Peyer's patch (tissue), 4 donors: Measurements from ENCODE around the gene DIS3L2. TPM values are rescaled to one million over a fixed set of nuclear protein-coding genes. Genes with fewer than 3 reads are reported as not detected.
"Not testable (repeated sequence)": the region's sequence is repeated elsewhere in the genome, so short reads cannot be mapped to it uniquely, and the experiment has no call there.

Source experiments
- DNase-seq, 3 donors: peaks; one replicate each; pipeline ENCODE4 v3.0.0-alpha.2; 2017 to 2019
- H3K27ac ChIP-seq, 4 donors: fragments of 200-600 bp; sonication (generic); one replicate each; pipeline ENCODE4 v1.5.1; 2016 to 2019
- H3K27me3 ChIP-seq, 2 donors: fragments of 200-600 bp; sonication (generic); one replicate each; pipeline ENCODE4 v1.5.1; 2019
- H3K36me3 ChIP-seq, 3 donors: fragments of 200-600 bp; sonication (generic); one replicate each; pipeline ENCODE4 v1.5.1; 2016 to 2019
- H3K4me1 ChIP-seq, 4 donors: fragments of 200-600 bp; sonication (generic); one replicate each; pipeline ENCODE4 v1.5.1; 2016 to 2019
- H3K4me3 ChIP-seq, 4 donors: fragments of 200-600 bp; sonication (generic); 1 replicate in 3 of 4; 2 replicates in 1 of 4; pipeline ENCODE4 v1.5.1; 2016 to 2019; ENCODE audit warnings: mild to moderate bottlenecking in 1 of 4
- H3K9me3 ChIP-seq, 4 donors: fragments of 200-600 bp; sonication (generic); one replicate each; pipeline ENCODE4 v1.5.1; 2016 to 2019; ENCODE audit warnings: mild to moderate bottlenecking in 1 of 4
- CTCF ChIP-seq, 6 experiments: fragments of 450-650 bp in 4 of 6; fragments of 200-600 bp in 2 of 6; sonication (generic) in 1 of 6; IDR thresholded peaks; one replicate each; pipeline ENCODE4 v1.5.1; 2017 to 2019; ENCODE audit warnings: antibody characterized with exemption in 6 of 6, mild to moderate bottlenecking in 3 of 6, moderate library complexity in 1 of 6
- POLR2A ChIP-seq, 2 donors: fragments of 450-650 bp; IDR thresholded peaks; one replicate each; pipeline ENCODE4 v1.5.1; 2017; ENCODE audit warnings: antibody characterized with exemption in 2 of 2, mild to moderate bottlenecking in 2 of 2, moderate library complexity in 2 of 2
- total RNA-seq, 4 donors: library from RNA; depleted of rRNA; stranded (reverse); fragments of >200 nt; gene quantifications; one replicate each; pipeline ENCODE4 v1.1.0, GENCODE V29; 2016

DIS3L2 gene
- total RNA-seq, 4 donors from 2014 or later, result 26.4 to 147 (median 58.3) TPM

- no peaks in the 10 kb centered on the region for H3K27me3 ChIP-seq
- H3K36me3 ChIP-seq, result peaks cover 0 to 18% (median 0%) of the 10 kb centered on the region in 3 donors
- H3K4me3 ChIP-seq, result no peak overlapping the region
- TF ChIP-seq POLR2A (IDR thresholded peaks at IDR 0.05), result no peak
- no peak overlapping the region for H3K27ac ChIP-seq
- no peaks in the 10 kb centered on the region for H3K4me1 ChIP-seq
- H3K9me3 ChIP-seq, result no peaks in the 10 kb centered on the region
- no peak for DNase-seq
These were observed 67.8 kb downstream of the DIS3L2 start for GRCh38 chr2:232029346-232029745.

DNA sequence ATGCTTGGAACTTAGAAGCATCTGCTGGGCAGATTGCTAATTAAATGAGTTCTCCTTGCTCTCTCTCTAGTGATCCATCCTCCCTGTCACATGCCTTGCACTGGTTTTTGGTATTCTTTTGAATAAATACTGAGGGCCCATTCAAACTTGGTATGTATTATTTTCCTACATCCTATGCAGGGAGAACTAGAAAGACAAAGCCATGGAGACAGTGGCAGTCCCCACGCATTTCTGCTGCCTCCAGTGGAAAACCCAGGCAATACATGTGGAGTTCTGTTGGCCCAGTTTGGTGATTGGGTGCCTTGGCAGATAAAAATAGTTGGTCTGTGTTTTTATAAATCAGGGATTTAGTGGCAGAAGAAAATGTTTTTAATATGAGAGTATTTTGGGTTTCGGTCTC is 68.7 kb downstream of the DIS3L2 start:
- Histone ChIP-seq H3K9me3 (no peaks in the 10 kb centered on the region), H3K4me3 (no peak overlapping the region), H3K27me3 (no peaks in the 10 kb centered on the region), H3K4me1 (no peaks in the 10 kb centered on the region), H3K27ac (no peak overlapping the region), H3K36me3 (peaks cover 0 to 9% (median 0%) of the 10 kb centered on the region in 3 donors)
- no peak for DNase-seq
- TF ChIP-seq CTCF (IDR thresholded peaks at IDR 0.05) (peak in 2 of 6 experiments; percentile 7 to 29), POLR2A (IDR thresholded peaks at IDR 0.05) (no peak)

DNA sequence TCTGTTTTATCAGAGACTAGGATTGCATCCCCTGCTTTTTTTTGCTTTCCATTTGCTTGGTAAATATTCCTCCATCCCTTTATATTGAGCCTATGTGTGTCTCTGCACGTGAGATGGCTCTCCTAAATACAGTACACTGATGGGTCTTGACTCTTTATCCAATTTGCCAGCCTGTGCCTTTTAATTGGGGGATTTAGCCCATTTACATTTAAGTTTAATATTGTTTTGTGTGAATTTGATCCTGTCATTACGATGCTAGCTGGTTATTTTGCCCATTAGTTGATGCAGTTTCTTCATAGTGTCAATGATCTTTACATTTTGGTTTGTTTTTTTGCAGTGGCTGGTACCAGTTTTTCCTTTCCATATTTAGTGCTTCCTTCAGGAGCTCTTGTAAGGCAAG is 73.8 kb downstream of the DIS3L2 start:
- H3K4me3 ChIP-seq, H3K4me1 ChIP-seq, DNase-seq, H3K36me3 ChIP-seq, H3K27ac ChIP-seq, H3K9me3 ChIP-seq, H3K27me3 ChIP-seq: not testable (repeated sequence)

DNA sequence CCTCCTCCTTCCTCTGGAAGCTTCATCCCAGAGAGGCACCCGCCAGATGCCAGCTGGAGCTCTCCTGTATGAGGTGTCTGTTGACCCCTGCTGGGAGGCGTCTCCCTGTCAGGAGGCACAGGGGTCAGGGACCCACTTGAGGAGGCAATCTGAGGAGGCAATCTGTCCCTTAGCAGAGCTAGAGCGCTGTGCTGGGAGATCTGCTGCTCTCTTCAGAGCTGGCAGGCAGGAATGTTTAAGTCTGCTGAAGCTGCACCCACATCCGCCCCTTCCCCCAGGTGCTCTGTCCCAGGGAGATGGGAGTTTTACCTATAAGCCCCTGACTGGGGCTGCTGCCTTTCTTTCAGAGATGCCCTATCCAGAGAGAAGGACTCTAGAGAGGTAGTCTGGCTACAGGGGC is 75.4 kb downstream of the DIS3L2 start:
- not testable (repeated sequence) for H3K27me3 ChIP-seq, H3K9me3 ChIP-seq, H3K36me3 ChIP-seq, H3K4me3 ChIP-seq, H3K4me1 ChIP-seq, DNase-seq, H3K27ac ChIP-seq

GRCh38 chr2:232038251-232038880 is 76.9 kb downstream of the DIS3L2 start:
- Histone ChIP-seq H3K4me1 (no peaks in the 10 kb centered on the region), H3K36me3 (no peaks in the 10 kb centered on the region), H3K9me3 (no peaks in the 10 kb centered on the region), H3K27me3 (no peaks in the 10 kb centered on the region), H3K27ac (no peak overlapping the region), H3K4me3 (no peak overlapping the region)
- TF ChIP-seq CTCF (IDR thresholded peaks at IDR 0.05) (no peak), POLR2A (IDR thresholded peaks at IDR 0.05) (no peak)
- no peak for DNase-seq

DNA sequence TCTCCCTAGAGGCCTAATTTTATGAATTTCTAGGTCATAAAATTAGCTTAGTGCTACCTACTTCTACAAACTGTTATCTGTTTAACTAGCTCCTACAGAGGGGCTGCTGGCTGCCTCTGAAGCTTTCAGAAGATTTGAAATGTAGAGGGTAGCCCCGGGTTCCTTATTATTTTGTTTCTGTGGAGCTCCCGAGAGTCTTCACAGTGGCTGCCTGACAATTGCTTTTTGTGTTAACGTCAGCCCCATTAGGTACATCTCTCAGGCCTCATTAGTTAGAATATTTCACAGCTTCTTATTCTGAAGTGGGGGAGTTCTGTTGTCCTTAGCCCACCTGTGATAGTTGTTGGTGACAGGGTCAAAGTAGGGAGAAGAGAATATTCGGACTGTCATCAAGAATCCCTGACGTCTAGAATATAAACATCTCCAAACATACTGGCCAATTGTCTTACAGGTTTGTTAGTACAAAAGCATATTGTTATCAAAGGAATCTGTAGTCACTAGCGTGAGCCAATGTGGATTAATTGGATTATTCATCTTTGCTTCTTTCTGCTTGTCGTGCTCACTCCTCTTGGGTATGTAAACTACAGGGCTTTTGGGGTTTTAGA is 77.5 kb downstream of the DIS3L2 start:
- no peaks in the 10 kb centered on the region for H3K9me3 ChIP-seq
- no peaks in the 10 kb centered on the region for H3K36me3 ChIP-seq
- no peak overlapping the region for H3K27ac ChIP-seq
- no peak for DNase-seq
- TF ChIP-seq CTCF (IDR thresholded peaks at IDR 0.05), result no peak
- TF ChIP-seq POLR2A (IDR thresholded peaks at IDR 0.05), result no peak
- H3K4me3 ChIP-seq, result no peak overlapping the region
- no peaks in the 10 kb centered on the region for H3K27me3 ChIP-seq
- no peaks in the 10 kb centered on the region for H3K4me1 ChIP-seq

DNA sequence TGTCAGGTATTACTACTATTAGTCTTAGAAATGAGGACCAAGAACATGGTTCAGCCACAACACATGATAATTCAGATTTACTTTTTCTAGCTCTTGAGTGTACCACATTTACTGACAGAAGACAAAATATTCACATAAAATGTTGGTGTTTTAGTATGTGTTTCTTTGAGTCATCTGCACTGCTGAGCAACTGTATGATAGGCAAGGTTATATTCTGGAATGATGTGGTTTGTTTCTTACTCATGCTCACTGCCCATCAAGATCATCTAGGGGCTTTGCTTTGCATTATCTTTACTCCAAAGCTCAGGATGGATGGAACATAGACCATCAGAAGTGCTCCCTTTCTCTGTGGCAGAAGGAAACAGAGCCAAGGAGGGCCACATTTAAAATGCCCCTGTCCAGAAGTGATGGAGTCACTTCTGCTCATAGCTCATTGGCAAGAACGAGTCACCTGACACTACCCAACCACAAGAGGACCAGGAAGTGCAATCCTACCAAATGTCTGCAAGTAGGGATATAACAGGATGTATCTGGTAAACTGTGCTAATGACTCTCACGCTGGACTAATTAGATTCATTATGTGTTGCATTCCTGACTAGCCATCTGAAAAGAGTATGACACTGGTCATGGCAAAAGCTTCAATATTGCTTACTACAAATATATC is 81.5 kb downstream of the DIS3L2 start:
- H3K4me3 ChIP-seq, result no peak overlapping the region

More for the DNA sequence above, 81.5 kb downstream of the DIS3L2 start:
- Histone ChIP-seq H3K36me3 (no peaks in the 10 kb centered on the region), H3K27me3 (no peaks in the 10 kb centered on the region), H3K4me1 (no peaks in the 10 kb centered on the region), H3K27ac (no peak overlapping the region), H3K9me3 (no peaks in the 10 kb centered on the region)
- DNase-seq, result no peak
- TF ChIP-seq POLR2A (IDR thresholded peaks at IDR 0.05) (no peak), CTCF (IDR thresholded peaks at IDR 0.05) (no peak)
